SHP77 (cell line): ENCODE results near the gene PRSS21.

Experiments used
- DNase-seq, 2 experiments: peaks; one replicate each; lab custom pipeline; 2025; lab: John Stamatoyannopoulos, UW

The PRSS21 gene

GRCh38 chr16:2806286-2806685 lies 10.8 kb upstream of the PRSS21 start:
- no peak for DNase-seq

GRCh38 chr16:2808181-2808580 lies 8.9 kb upstream of the PRSS21 start:
- DNase-seq, result no peak

GRCh38 chr16:2809149-2809760 lies 7.8 kb upstream of the PRSS21 start:
- no peak for DNase-seq

GRCh38 chr16:2810651-2811050 lies 6.4 kb upstream of the PRSS21 start:
- DNase-seq, result no peak

GRCh38 chr16:2811703-2812471 lies 5.2 kb upstream of the PRSS21 start:
- DNase-seq, result no peak

GRCh38 chr16:2813771-2814221 lies 3.2 kb upstream of the PRSS21 start:
- DNase-seq, result no peak

GRCh38 chr16:2814551-2815298 lies 2.3 kb upstream of the PRSS21 start:
- DNase-seq, result no peak

- DNase-seq, result no peak
Measured at GRCh38 chr16:2815299-2815771, 1.7 kb upstream of the PRSS21 start.

- DNase-seq, result no peak
Measured at GRCh38 chr16:2817340-2818271, 569 bp downstream of the PRSS21 start.

- DNase-seq, result no peak
Measured at GRCh38 chr16:2818272-2818876, 1.3 kb downstream of the PRSS21 start.

- no peak for DNase-seq
Measured at GRCh38 chr16:2819179-2819938, 2.3 kb downstream of the PRSS21 start.

GRCh38 chr16:2819939-2820835 lies 3.1 kb downstream of the PRSS21 start:
- DNase-seq, result no peak

- no peak for DNase-seq
Measured at GRCh38 chr16:2820836-2821486, 3.9 kb downstream of the PRSS21 start.

GRCh38 chr16:2821487-2822157 lies 4.6 kb downstream of the PRSS21 start:
- DNase-seq, result no peak

- DNase-seq, result no peak
Measured at GRCh38 chr16:2822158-2822495, 5.1 kb downstream of the PRSS21 start.

- no peak for DNase-seq
Measured at GRCh38 chr16:2822496-2822895, 5.5 kb downstream of the PRSS21 start.

GRCh38 chr16:2824626-2825025 lies 7.6 kb downstream of the PRSS21 start:
- DNase-seq, result no peak

GRCh38 chr16:2825049-2825742 lies 8.2 kb downstream of the PRSS21 start:
- no peak for DNase-seq
